ENCODE results near the gene NPTXR. TPM values are rescaled to one million over a fixed set of nuclear protein-coding genes. Genes with fewer than 3 reads are reported as not detected.

Gene NPTXR
- total and polyA plus RNA-seq, 2 of the 4 experiments (the other 2 are of a cell fraction), result 0.36 to 2.2 TPM

- Histone ChIP-seq H2AFZ (replicated peaks; ENCODE audit: low read length, poor library complexity) (no peak overlapping the region), H3K9ac (ENCODE audit: low read depth, low read length) (no peak overlapping the region), H4K5ac (ENCODE audit: low read depth, low read length) (no peak overlapping the region), H3K4ac (ENCODE audit: low read depth, low read length) (no peak overlapping the region), H2AK9ac (replicated peaks; ENCODE audit: low read depth, low read length, poor library complexity) (no peak overlapping the region), H3K27me3 (ENCODE audit: control insufficient read depth, insufficient read depth, low read length) (no peaks in the 10 kb centered on the region), H3K79me1 (ENCODE audit: low read depth in 1 of 2, low read length in 2 of 2) (no peaks in the 10 kb centered on the region), H3K14ac (replicated peaks; ENCODE audit: low read depth, low read length) (no peak overlapping the region), H4K20me1 (ENCODE audit: insufficient read depth, low read length) (no peaks in the 10 kb centered on the region; the same call in 1 of the 2 replicates), H4K8ac (ENCODE audit: low read depth in 2 of 2, low read length in 2 of 2) (no peak overlapping the region), H3K9me3 (ENCODE audit: control insufficient read depth, insufficient read depth, low read length) (no peaks in the 10 kb centered on the region), H3K4me2 (ENCODE audit: low read depth, low read length) (no peak overlapping the region), H2BK5ac (ENCODE audit: low read depth, low read length, poor library complexity, severe bottlenecking) (no peak overlapping the region), H4K91ac (ENCODE audit: insufficient read depth, low read depth, low read length) (no peak overlapping the region), H2AK5ac (ENCODE audit: low read depth, low read length) (no peak overlapping the region), H3K18ac (ENCODE audit: low read depth, low read length) (no peak overlapping the region), H3K4me1 (ENCODE audit: control insufficient read depth, insufficient read depth, low read length) (peaks cover 2% of the 10 kb centered on the region; the same call in 1 of the 2 replicates), H2BK20ac (ENCODE audit: low read depth, low read length) (no peak overlapping the region), H3K56ac (ENCODE audit: extremely low read depth, insufficient read depth, low read length) (no peak overlapping the region), H2BK120ac (ENCODE audit: low read depth, low read length) (no peak overlapping the region), H3K23ac (ENCODE audit: low read depth, low read length) (no peak overlapping the region), H3K27ac (ENCODE audit: insufficient read depth, low read length) (no peak overlapping the region), H3K4me3 (ENCODE audit: insufficient read depth, low read depth, low read length) (no peak overlapping the region), H2BK15ac (ENCODE audit: low read depth, low read length) (no peak overlapping the region), H3K9me1 (ENCODE audit: insufficient read depth, low read length) (no peaks in the 10 kb centered on the region), H3K36me3 (ENCODE audit: control insufficient read depth, insufficient read depth, low read length) (no peaks in the 10 kb centered on the region)
- no peak for ATAC-seq (ENCODE audit: low read depth)
- in situ Hi-C loops (cut with MboI; ENCODE audit: low sequenced_read_pairs) (no loop called here), dilution Hi-C loops (cut with HindIII; ENCODE audit: low sequenced_read_pairs, unreplicated experiment) (no loop called here), intact Hi-C loops (cut with micrococcal nuclease) (no loop called here)
- ChIA-PET POLR2A (ENCODE audit: unreplicated experiment) (interaction anchor here (0.9 kb wide), 1 partner anchor 12 kb away, joined by 8 read pairs; no protein-coding TSS in a partner anchor), CTCF (no interaction called here)
- WGBS, 2 experiments (ENCODE audit: extremely low coverage in 2 of 2, insufficient read length in 1 of 2), result no CpG with 5 or more reads among the region's 13 CpGs
- no peak for DNase-seq
- no peak for TF ChIP-seq CTCF (conservative IDR thresholded peaks at IDR 0.05; ENCODE audit: low read depth, low read length)
- no peak for TF ChIP-seq MAZ (IDR thresholded peaks at IDR 0.05; ENCODE audit: borderline replicate concordance, low read depth, low read length)
- BruUV-seq (replicated peaks), result no TSS peak
Observed at GRCh38 chr22:38834215-38834953, 9.4 kb downstream of the NPTXR start.

All from IMR-90 (cell line).